HCT116 (cell line): Measurements from ENCODE around the gene DPP6. TPM values are rescaled to one million over a fixed set of nuclear protein-coding genes. Genes with fewer than 3 reads are reported as not detected.

Experiments used
- ATAC-seq: fragments of 200-7000 bp; cut with Tn5 transposase; 2 replicates; pipeline ENCODE4 v1.9.1; 2020; ENCODE audit warnings: mild to moderate bottlenecking, moderate library complexity
- BruUV-seq: library from RNA; stranded (reverse); fragments of 400-500 nt; replicated peaks from 2 replicates; lab custom pipeline; 2021; lab: Mats Ljungman, UMichigan
- CTCF ChIA-PET: fragments of 300-600 bp; sonication (Branson Sonifier 250); formaldehyde crosslinking; loops from one replicate; lab custom pipeline; 2021; ENCODE audit warnings: antibody characterized with exemption; lab: Charles Lee
- POLR2A ChIA-PET: fragments of 300-600, 350-600 bp; sonication (Branson Sonifier 250); formaldehyde crosslinking; loops from one replicate; lab custom pipeline; 2021; ENCODE audit warnings: antibody characterized with exemption; lab: Charles Lee
- RAD21 ChIA-PET, 2 experiments: fragments of 300-600 bp; sonication (Branson Sonifier 250); formaldehyde crosslinking; loops; one replicate each; lab custom pipeline; 2023; ENCODE audit warnings: low total read pairs in 2 of 2; ENCODE audit not compliant: uncharacterized antibody in 2 of 2, unreplicated experiment in 2 of 2, low non-redundant PET in 1 of 2; lab: Charles Lee
- DNase-seq: peaks from one replicate; pipeline ENCODE4 v3.0.0-alpha.2; 2010; ENCODE audit warnings: low read depth, low spot score
- H2AFZ ChIP-seq: fragments of 200-600 bp; shearing (Covaris generic), sonication (generic); 2 replicates; pipeline ENCODE4 v1.6.1; 2017; ENCODE audit warnings: low read depth, mixed run types, mixed read lengths, antibody characterized with exemption, low read length; ENCODE audit not compliant: poor library complexity, severe bottlenecking
- H3K27ac ChIP-seq: 2 replicates; pipeline ENCODE4 v1.5.1; 2012; ENCODE audit warnings: low read depth, low read length
- H3K27me3 ChIP-seq: fragments of 200-600 bp; sonication (generic); 2 replicates; pipeline ENCODE4 v1.6.1; 2016; ENCODE audit warnings: mixed run types, low read length, mixed read lengths; ENCODE audit not compliant: insufficient read depth
- H3K36me3 ChIP-seq, 2 experiments: fragments of 200-500 bp in 1 of 2; fragments of 200-600 bp in 1 of 2; sonication (Bioruptor generic) in 1 of 2; sonication (generic) in 1 of 2; 2 replicates each; pipeline versions ENCODE4 v1.5.1 to v1.6.1; 2014 to 2016; ENCODE audit warnings: low read length in 2 of 2, inconsistent platforms in 1 of 2, mixed read lengths in 1 of 2, mixed run types in 1 of 2; ENCODE audit not compliant: insufficient read depth in 2 of 2, control insufficient read depth in 1 of 2
- H3K4me1 ChIP-seq, 2 experiments: fragments of 200-600 bp in 1 of 2; sonication (generic) in 1 of 2; 2 replicates each; pipeline versions ENCODE4 v1.5.1 to v1.6.1; 2012 to 2017; ENCODE audit warnings: low read length in 2 of 2, inconsistent platforms in 1 of 2, mild to moderate bottlenecking in 1 of 2, mixed read lengths in 1 of 2, mixed run types in 1 of 2, moderate library complexity in 1 of 2; ENCODE audit not compliant: insufficient read depth in 2 of 2, control insufficient read depth in 1 of 2
- H3K4me2 ChIP-seq: fragments of 200-600 bp; sonication (generic); 2 replicates; pipeline ENCODE4 v1.6.1; 2017; ENCODE audit warnings: mixed run types, low read length, mixed read lengths
- H3K4me3 ChIP-seq, 2 experiments: fragments of 200-600 bp in 1 of 2; sonication (generic) in 1 of 2; replicated peaks in 1 of 2; 2 replicates each; pipeline ENCODE4 v1.5.1; 2011 to 2016; ENCODE audit warnings: low read length in 2 of 2, control low read depth in 1 of 2, low read depth in 1 of 2, mild to moderate bottlenecking in 1 of 2, mixed read lengths in 1 of 2, mixed run types in 1 of 2
- H3K79me2 ChIP-seq: fragments of 200-600 bp; sonication (generic); 2 replicates; pipeline ENCODE4 v1.6.1; 2017; ENCODE audit warnings: mild to moderate bottlenecking, mixed run types, low read length, moderate library complexity, mixed read lengths; ENCODE audit not compliant: insufficient read depth
- H3K9ac ChIP-seq: fragments of 200-600 bp; sonication (generic); 2 replicates; pipeline ENCODE4 v1.6.1; 2016; ENCODE audit warnings: low read length, mixed read lengths
- H3K9me2 ChIP-seq: fragments of 200-600 bp; sonication (generic), shearing (Covaris generic); 2 replicates; pipeline ENCODE4 v1.6.1; 2017; ENCODE audit warnings: mixed run types, mild to moderate bottlenecking, moderate library complexity; ENCODE audit not compliant: insufficient read depth
- H3K9me3 ChIP-seq, 2 experiments: fragments of 200-500 bp in 1 of 2; fragments of 200-600 bp in 1 of 2; sonication (Bioruptor generic) in 1 of 2; sonication (generic) in 1 of 2; 2 replicates each; pipeline ENCODE4 v1.6.1; 2014 to 2017; ENCODE audit warnings: low read length in 2 of 2, mixed read lengths in 2 of 2, inconsistent platforms in 1 of 2, low read depth in 1 of 2, mild to moderate bottlenecking in 1 of 2, mixed run types in 1 of 2, moderate library complexity in 1 of 2; ENCODE audit not compliant: control insufficient read depth in 1 of 2, insufficient read depth in 1 of 2
- H4K20me1 ChIP-seq: fragments of 200-600 bp; sonication (generic), shearing (Covaris generic); 2 replicates; pipeline ENCODE4 v1.6.1; 2017; ENCODE audit warnings: mixed run types, mild to moderate bottlenecking, moderate library complexity; ENCODE audit not compliant: insufficient read depth
- CBX3 ChIP-seq: IDR thresholded peaks from 2 replicates; pipeline ENCODE4 v1.6.1; 2012; ENCODE audit warnings: low read depth
- ELF1 ChIP-seq: IDR thresholded peaks from 2 replicates; pipeline ENCODE4 v1.6.1; 2012; ENCODE audit warnings: low read depth, borderline replicate concordance
- EZH2 ChIP-seq: fragments of 200-600 bp; sonication (generic); IDR thresholded peaks from 2 replicates; pipeline ENCODE4 v1.6.1; 2017; ENCODE audit warnings: antibody characterized with exemption, mixed run types
- EZH2phosphoT487 ChIP-seq: fragments of 200-600 bp; IDR thresholded peaks from 2 replicates; pipeline ENCODE4 v1.6.1; 2018; ENCODE audit warnings: antibody characterized with exemption, borderline replicate concordance
- FOSL1 ChIP-seq: IDR thresholded peaks from 2 replicates; pipeline ENCODE4 v1.6.1; 2012; ENCODE audit warnings: low read depth
- JUND ChIP-seq: IDR thresholded peaks from 2 replicates; pipeline ENCODE4 v1.6.1; 2012
- POLR2A ChIP-seq: IDR thresholded peaks from 2 replicates; pipeline ENCODE4 v1.7.0; 2011; ENCODE audit warnings: borderline replicate concordance; ENCODE audit not compliant: insufficient read depth, insufficient read length; ENCODE audit errors: extremely low read depth
- POLR2AphosphoS5 ChIP-seq: IDR thresholded peaks from 2 replicates; pipeline ENCODE4 v1.6.1; 2011; ENCODE audit warnings: mild to moderate bottlenecking, low read depth, low read length, moderate library complexity
- RAD21 ChIP-seq: IDR thresholded peaks from 2 replicates; pipeline ENCODE4 v1.6.1; 2012; ENCODE audit warnings: low read depth, mild to moderate bottlenecking
- REST ChIP-seq: IDR thresholded peaks from 2 replicates; pipeline ENCODE4 v1.6.1; 2012; ENCODE audit warnings: low read depth
- SIN3A ChIP-seq: IDR thresholded peaks from 2 replicates; pipeline ENCODE4 v1.6.1; 2012; ENCODE audit warnings: low read depth
- SP1 ChIP-seq: IDR thresholded peaks from 2 replicates; pipeline ENCODE4 v1.6.1; 2012; ENCODE audit warnings: low read depth
- SRF ChIP-seq: IDR thresholded peaks from 2 replicates; pipeline ENCODE4 v1.6.1; 2012; ENCODE audit warnings: low read depth
- YY1 ChIP-seq: IDR thresholded peaks from 2 replicates; pipeline ENCODE4 v1.6.1; 2011; ENCODE audit warnings: low read length, low read depth, moderate library complexity, mild to moderate bottlenecking; ENCODE audit not compliant: insufficient replicate concordance; ENCODE audit errors: extremely low read depth
- ZBTB33 ChIP-seq: IDR thresholded peaks from 2 replicates; pipeline ENCODE4 v1.6.1; 2011; ENCODE audit warnings: mild to moderate bottlenecking, low read length, moderate library complexity; ENCODE audit not compliant: insufficient replicate concordance; ENCODE audit errors: extremely low read depth
- ZFX ChIP-seq: fragments of 450-650 bp; IDR thresholded peaks from 2 replicates; pipeline ENCODE4 v1.6.1; 2017
- intact Hi-C: fragments of 100-400 bp; cut with micrococcal nuclease; formaldehyde crosslinking; loops from 2 replicates; pipeline ENCODE4 v1.10.0; 2022
- total RNA-seq: library from RNA; stranded (reverse); gene quantifications from one replicate; pipeline ENCODE4 v1.2.1, GENCODE V29; 2021; ENCODE audit not compliant: unreplicated experiment

DPP6 gene
- total RNA-seq, 1 experiment from 2014 or later, result not detected

GRCh38 chr7:154857240-154857639 lies 805.0 kb downstream of the DPP6 start:
- H3K79me2 ChIP-seq, result no peaks in the 10 kb centered on the region
- ATAC-seq (no peak), DNase-seq (no peak)
- no peak overlapping the region for H3K9ac ChIP-seq
- H3K4me1 ChIP-seq, result no peaks in the 10 kb centered on the region
- H3K9me3 ChIP-seq, result no peaks in the 10 kb centered on the region
- RAD21 ChIA-PET, result no interaction called here
- TF ChIP-seq SP1 (no peak), ELF1 (no peak), ZBTB33 (no peak), EZH2phosphoT487 (no peak), SIN3A (no peak), POLR2AphosphoS5 (no peak), RAD21 (no peak), EZH2 (no peak), REST (no peak), CBX3 (no peak), POLR2A (no peak), ZFX (no peak), YY1 (no peak), JUND (no peak), SRF (no peak), FOSL1 (no peak)
- H2AFZ ChIP-seq, result no peak overlapping the region
- no peaks in the 10 kb centered on the region for H3K9me2 ChIP-seq
- CTCF ChIA-PET, result no interaction called here
- no peaks in the 10 kb centered on the region for H3K36me3 ChIP-seq
- no TSS peak for BruUV-seq
- H4K20me1 ChIP-seq, result no peaks in the 10 kb centered on the region
- H3K4me3 ChIP-seq, result no peak overlapping the region
- H3K4me2 ChIP-seq, result no peak overlapping the region
- H3K27me3 ChIP-seq, result 0 out of 2 replicates have a peak, but pooled peaks cover 4% of the 10 kb centered on the region
- POLR2A ChIA-PET, result no interaction called here
- H3K27ac ChIP-seq, result no peak overlapping the region
- intact Hi-C loops, result no loop called here
